NCI-H82 treated with DMSO at 0.1 percent for 48 hours (cell line): Measurements from ENCODE around the gene COL15A1.
A peak's percentile ranks its signal among the peaks of the same experiment; 100 is the strongest.
"Not testable (repeated sequence)": the region's sequence is repeated elsewhere in the genome, so short reads cannot be mapped to it uniquely, and the experiment has no call there.

Source experiments
- DNase-seq: peaks from one replicate; lab custom pipeline; 2025; ENCODE audit not compliant: unreplicated experiment; lab: John Stamatoyannopoulos, UW

The COL15A1 gene

GRCh38 chr9:98943682-98944056 lies at the start of gene COL15A1:
TSS of gene COL15A1 (plus strand) at chr9:98943907. CDS start at chr9:98944062, 155 bp downstream.
- DNase-seq = no peak

- no peak for DNase-seq
Observed at GRCh38 chr9:98894171-98894570, 49.5 kb upstream of the COL15A1 start.

GRCh38 chr9:98894761-98895160 lies 48.9 kb upstream of the COL15A1 start:
- DNase-seq = no peak

- DNase-seq = no peak
Observed at GRCh38 chr9:98896632-98897031, 47.1 kb upstream of the COL15A1 start.

- DNase-seq = no peak
Observed at GRCh38 chr9:98897745-98898144, 46.0 kb upstream of the COL15A1 start.

- no peak for DNase-seq
Observed at GRCh38 chr9:98899408-98900056, 44.2 kb upstream of the COL15A1 start.

GRCh38 chr9:98900244-98900643 lies 43.5 kb upstream of the COL15A1 start:
- no peak for DNase-seq

- DNase-seq = no peak
Observed at GRCh38 chr9:98900725-98901124, 43.0 kb upstream of the COL15A1 start.

- DNase-seq = not testable (repeated sequence)
Observed at GRCh38 chr9:98901843-98902242, 41.9 kb upstream of the COL15A1 start.

- DNase-seq = no peak
Observed at GRCh38 chr9:98902516-98902915, 41.2 kb upstream of the COL15A1 start.

- DNase-seq = no peak
Observed at GRCh38 chr9:98902925-98903324, 40.8 kb upstream of the COL15A1 start.

- no peak for DNase-seq
Observed at GRCh38 chr9:98903961-98904411, 39.7 kb upstream of the COL15A1 start.

GRCh38 chr9:98905015-98905414 lies 38.7 kb upstream of the COL15A1 start:
- no peak for DNase-seq

GRCh38 chr9:98906273-98907040 lies 37.2 kb upstream of the COL15A1 start:
- DNase-seq = peak; percentile 20

- no peak for DNase-seq
Observed at GRCh38 chr9:98907055-98907454, 36.7 kb upstream of the COL15A1 start.

GRCh38 chr9:98908897-98909634 lies 34.6 kb upstream of the COL15A1 start:
- no peak for DNase-seq

- no peak for DNase-seq
Observed at GRCh38 chr9:98909935-98910334, 33.8 kb upstream of the COL15A1 start.

- no peak for DNase-seq
Observed at GRCh38 chr9:98911042-98911441, 32.7 kb upstream of the COL15A1 start.

GRCh38 chr9:98911738-98912137 lies 32.0 kb upstream of the COL15A1 start:
- DNase-seq = not testable (repeated sequence)

GRCh38 chr9:98912450-98912849 lies 31.3 kb upstream of the COL15A1 start:
- no peak for DNase-seq

GRCh38 chr9:98913044-98913443 lies 30.7 kb upstream of the COL15A1 start:
- DNase-seq = no peak

GRCh38 chr9:98913705-98914104 lies 30.0 kb upstream of the COL15A1 start:
- no peak for DNase-seq
